ENCODE data around the gene PLB1. TPM values are rescaled to one million over a fixed set of nuclear protein-coding genes. Genes with fewer than 3 reads are reported as not detected.

The PLB1 gene
- total and polyA plus RNA-seq, 2 experiments from 2014 or later, result 0.06 to 0.21 TPM

GRCh38 chr2:28465148-28465885 is 30.5 kb upstream of the PLB1 start (continued):
- TF ChIP-seq REST (IDR thresholded peaks at IDR 0.05; ENCODE audit: unreplicated experiment), result no peak
- no peak for TF ChIP-seq CTCF (conservative IDR thresholded peaks at IDR 0.05; ENCODE audit: low read depth in 2 of 2)
- no peak for TF ChIP-seq STAT1 (IDR thresholded peaks at IDR 0.05; ENCODE audit: unreplicated experiment)

- H3K36me3 ChIP-seq (ENCODE audit: insufficient read depth), result no peaks in the 10 kb centered on the region
- no peak overlapping the region for H3K27ac Mint-ChIP-seq
- ATAC-seq, result no peak
Observed at GRCh38 chr2:28469304-28469703, 26.6 kb upstream of the PLB1 start.

More at GRCh38 chr2:28469304-28469703, 26.6 kb upstream of the PLB1 start:
- Histone ChIP-seq H3K4me2 (no peak overlapping the region), H3F3A (replicated peaks; ENCODE audit: low read depth) (no peaks in the 10 kb centered on the region), H3K27ac (ENCODE audit: low read depth) (no peak overlapping the region), H3K27me3 (ENCODE audit: insufficient read depth) (no peaks in the 10 kb centered on the region), H3K79me2 (replicated peaks; ENCODE audit: insufficient read depth) (no peaks in the 10 kb centered on the region), H2AFZ (no peak overlapping the region), H3K9me2 (ENCODE audit: insufficient read depth) (peaks cover 10% of the 10 kb centered on the region; the same call in 1 of the 2 replicates), H4K20me1 (replicated peaks; ENCODE audit: insufficient read depth) (no peaks in the 10 kb centered on the region), H3K4me1 (ENCODE audit: insufficient read depth) (no peaks in the 10 kb centered on the region), H3K4me3 (no peak overlapping the region)
- Mint-ChIP-seq H3K27me3 (ENCODE audit: insufficient read depth, low read depth, poor library complexity) (peaks cover 4% of the 10 kb centered on the region), H3K36me3 (ENCODE audit: low read depth) (no peaks in the 10 kb centered on the region; the same call in 2 of the 3 replicates), H3K4me3 (no peak overlapping the region), H3K4me1 (no peaks in the 10 kb centered on the region; the same call in 2 of the 3 replicates), H3K9me3 (peaks cover 11% of the 10 kb centered on the region)
- TF ChIP-seq CTCF (conservative IDR thresholded peaks at IDR 0.05; ENCODE audit: low read depth in 2 of 2) (no peak), JUNB (IDR thresholded peaks at IDR 0.05; ENCODE audit: unreplicated experiment) (no peak), ZNF462 (CRISPR knock-in tag; IDR thresholded peaks at IDR 0.05) (no peak), EZH2phosphoT487 (IDR thresholded peaks at IDR 0.05; ENCODE audit: unreplicated experiment) (no peak), NANOG (IDR thresholded peaks at IDR 0.05; ENCODE audit: borderline replicate concordance) (no peak)
- no peak for DNase-seq (ENCODE audit: low spot score)
